ENCODE data around the gene MLC1.

MLC1 gene

DNA sequence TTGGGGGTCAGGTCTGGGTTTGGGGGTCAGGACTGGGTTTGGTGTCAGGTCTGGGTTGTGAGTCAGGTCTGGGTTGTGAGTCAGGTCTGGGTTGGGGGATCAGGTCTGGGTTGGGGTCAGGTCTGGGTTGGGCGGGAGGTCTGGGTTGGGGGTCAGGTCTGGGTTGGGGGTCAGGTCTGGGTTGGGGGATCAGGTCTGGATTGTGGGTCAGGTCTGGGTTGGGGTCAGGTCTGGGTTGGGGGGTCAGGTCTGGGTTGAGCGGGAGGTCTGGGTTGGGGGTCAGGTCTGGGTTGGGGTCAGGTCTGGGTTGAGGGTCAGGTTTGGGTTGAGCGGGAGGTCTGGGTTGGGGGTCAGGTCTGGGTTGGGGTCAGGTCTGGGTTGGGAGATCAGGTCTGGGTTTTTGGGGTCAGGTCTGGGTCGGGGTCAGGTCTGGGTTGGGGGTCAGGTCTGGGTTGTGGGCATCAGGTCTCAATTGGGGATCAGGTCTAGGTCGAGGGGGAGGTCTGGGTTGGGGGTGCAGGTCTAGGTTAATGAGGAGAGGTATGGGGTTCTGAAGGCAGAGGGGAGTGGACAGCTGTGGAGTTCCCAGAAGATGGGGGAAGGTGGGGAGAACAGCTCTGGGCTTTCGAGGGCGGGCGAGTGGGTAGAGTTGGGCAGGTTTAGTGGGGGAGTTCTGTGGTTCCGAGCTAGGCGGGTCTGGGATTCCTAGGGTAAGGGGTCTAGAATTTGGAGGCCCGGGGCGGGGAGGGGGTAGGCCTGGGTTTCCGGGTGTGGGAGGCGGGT is 27.8 kb downstream of the MLC1 start:
- H3K4me3 ChIP-seq (ENCODE audit: low read depth, low read length), result no peak overlapping the region
- no peaks in the 10 kb centered on the region for H3K79me2 ChIP-seq (ENCODE audit: control insufficient read depth, insufficient read depth, low read length, unreplicated experiment)
- H2AFZ ChIP-seq (ENCODE audit: low read length, unreplicated experiment), result no peak overlapping the region
- H3K27me3 ChIP-seq (ENCODE audit: insufficient read depth, low read length), result peaks cover 16% of the 10 kb centered on the region
- H3K36me3 ChIP-seq (ENCODE audit: insufficient read depth, low read length), result no peaks in the 10 kb centered on the region
- peaks cover 5% of the 10 kb centered on the region for H3K4me1 ChIP-seq (ENCODE audit: control insufficient read depth, insufficient read depth, low read length, unreplicated experiment)
- no peak overlapping the region for H3K27ac ChIP-seq (ENCODE audit: low read depth, low read length)

GRCh38 chr22:50056214-50056972 is 28.8 kb downstream of the MLC1 start:
- peaks cover 5% of the 10 kb centered on the region for H3K4me1 ChIP-seq (ENCODE audit: control insufficient read depth, insufficient read depth, low read length, unreplicated experiment)
- no peak overlapping the region for H3K4me3 ChIP-seq (ENCODE audit: low read depth, low read length)
- no peak overlapping the region for H2AFZ ChIP-seq (ENCODE audit: low read length, unreplicated experiment)
- no peak overlapping the region for H3K27ac ChIP-seq (ENCODE audit: low read depth, low read length)
- H3K27me3 ChIP-seq (ENCODE audit: insufficient read depth, low read length), result peaks cover 16% of the 10 kb centered on the region
- H3K79me2 ChIP-seq (ENCODE audit: control insufficient read depth, insufficient read depth, low read length, unreplicated experiment), result no peaks in the 10 kb centered on the region
- H3K36me3 ChIP-seq (ENCODE audit: insufficient read depth, low read length), result no peaks in the 10 kb centered on the region

- H3K27ac ChIP-seq (ENCODE audit: low read depth, low read length), result no peak overlapping the region
- no peaks in the 10 kb centered on the region for H3K36me3 ChIP-seq (ENCODE audit: insufficient read depth, low read length)
- peaks cover 2% of the 10 kb centered on the region for H3K4me1 ChIP-seq (ENCODE audit: control insufficient read depth, insufficient read depth, low read length, unreplicated experiment)
- H3K79me2 ChIP-seq (ENCODE audit: control insufficient read depth, insufficient read depth, low read length, unreplicated experiment), result no peaks in the 10 kb centered on the region
- no peak overlapping the region for H2AFZ ChIP-seq (ENCODE audit: low read length, unreplicated experiment)
- peaks cover 5% of the 10 kb centered on the region for H3K27me3 ChIP-seq (ENCODE audit: insufficient read depth, low read length)
- no peak overlapping the region for H3K4me3 ChIP-seq (ENCODE audit: low read depth, low read length)
Measured at GRCh38 chr22:50053861-50054260, 31.4 kb downstream of the MLC1 start.

DNA sequence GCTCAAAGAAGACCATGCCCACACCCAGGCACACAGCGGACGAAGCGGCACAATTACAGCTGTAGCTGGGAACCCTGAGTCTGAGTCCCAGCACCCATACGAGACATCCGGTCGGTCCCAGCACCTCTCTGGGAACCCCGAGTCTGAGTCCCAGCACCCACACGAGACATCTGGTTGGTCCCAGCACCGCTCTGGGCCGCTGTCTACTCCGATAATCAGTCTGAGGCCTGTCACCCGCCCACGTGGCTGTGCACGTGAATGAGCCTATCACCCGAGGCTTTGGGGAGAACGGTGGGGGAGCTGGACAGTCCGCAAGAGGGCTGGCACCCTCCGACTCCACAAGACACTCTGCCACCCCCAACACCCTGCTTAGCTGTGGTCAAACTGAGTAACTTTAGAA is 33.3 kb downstream of the MLC1 start:
- Histone ChIP-seq H3K79me2 (ENCODE audit: control insufficient read depth, insufficient read depth, low read length, unreplicated experiment) (no peaks in the 10 kb centered on the region), H3K4me3 (ENCODE audit: low read depth, low read length) (no peak overlapping the region), H3K27me3 (ENCODE audit: insufficient read depth, low read length) (no peaks in the 10 kb centered on the region), H3K4me1 (ENCODE audit: control insufficient read depth, insufficient read depth, low read length, unreplicated experiment) (no peaks in the 10 kb centered on the region), H3K27ac (ENCODE audit: low read depth, low read length) (no peak overlapping the region), H3K36me3 (ENCODE audit: insufficient read depth, low read length) (no peaks in the 10 kb centered on the region), H2AFZ (ENCODE audit: low read length, unreplicated experiment) (no peak overlapping the region)

DNA sequence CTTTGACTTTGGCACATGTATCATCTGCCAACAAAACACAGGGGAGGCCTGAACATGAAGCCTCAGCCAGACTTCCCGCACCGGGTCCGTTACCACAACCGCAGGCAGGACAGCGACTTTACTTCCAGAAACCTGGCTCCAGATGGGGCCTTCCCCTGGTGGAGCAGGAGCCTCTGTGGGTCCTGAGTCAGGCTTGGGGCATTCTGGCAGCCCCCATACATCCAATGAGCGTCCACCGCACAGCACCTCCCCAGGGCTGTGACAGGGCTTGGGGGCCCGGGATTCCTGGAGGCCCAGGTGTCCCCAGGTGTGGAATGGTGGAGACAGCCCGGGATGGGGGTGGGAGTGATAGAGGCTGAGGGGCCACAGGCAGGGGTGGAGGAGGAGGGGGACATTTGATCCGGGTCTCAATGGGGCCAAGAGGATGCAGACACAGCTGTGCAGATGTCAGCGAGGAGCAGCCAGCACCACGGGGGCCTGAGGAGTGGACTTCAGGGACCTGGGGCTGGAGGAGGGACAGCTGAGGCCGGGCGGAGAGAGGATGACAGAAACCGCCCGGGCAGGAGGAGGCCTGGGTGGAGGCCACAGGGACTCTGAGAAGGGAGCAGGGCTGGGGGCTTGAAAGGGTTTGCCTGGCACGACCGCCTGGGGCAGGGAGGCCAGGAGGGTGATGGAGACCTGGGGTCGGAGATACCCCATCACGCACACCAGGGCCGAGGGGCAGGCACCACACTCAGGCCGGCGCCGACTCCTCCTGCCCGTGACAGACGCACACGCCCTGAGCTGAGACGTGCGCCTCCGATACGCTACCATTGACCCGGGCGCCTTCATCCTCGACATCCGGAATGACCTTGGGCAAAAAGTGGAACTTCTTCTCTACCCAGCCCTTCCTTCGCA is 35.7 kb downstream of the MLC1 start:
- no peaks in the 10 kb centered on the region for H3K27me3 ChIP-seq (ENCODE audit: insufficient read depth, low read length)
- H3K79me2 ChIP-seq (ENCODE audit: control insufficient read depth, insufficient read depth, low read length, unreplicated experiment), result no peaks in the 10 kb centered on the region
- no peaks in the 10 kb centered on the region for H3K36me3 ChIP-seq (ENCODE audit: insufficient read depth, low read length)
- no peak overlapping the region for H2AFZ ChIP-seq (ENCODE audit: low read length, unreplicated experiment)
- H3K27ac ChIP-seq (ENCODE audit: low read depth, low read length), result no peak overlapping the region
- no peak overlapping the region for H3K4me3 ChIP-seq (ENCODE audit: low read depth, low read length)
- no peaks in the 10 kb centered on the region for H3K4me1 ChIP-seq (ENCODE audit: control insufficient read depth, insufficient read depth, low read length, unreplicated experiment)

DNA sequence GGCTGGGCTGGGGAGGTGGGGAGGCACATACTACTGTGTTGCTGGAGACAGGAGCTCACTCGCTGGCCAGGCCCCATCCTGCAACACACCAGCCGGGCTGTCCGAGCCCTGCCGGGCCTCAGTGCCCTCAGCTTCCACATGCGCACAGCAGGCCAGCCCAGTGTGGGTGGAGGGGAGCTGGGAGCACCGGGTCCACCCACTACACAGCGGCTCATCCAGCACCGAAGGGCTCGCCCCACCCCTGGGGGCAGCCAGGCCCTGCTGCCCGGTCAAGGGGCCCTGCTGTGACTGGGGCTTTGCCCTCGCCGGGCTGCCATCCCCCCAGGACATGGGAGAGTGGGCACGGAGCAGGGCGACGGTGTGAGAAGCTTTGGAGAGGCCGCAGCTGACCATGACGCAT is 36.4 kb downstream of the MLC1 start:
- no peak overlapping the region for H3K27ac ChIP-seq (ENCODE audit: low read depth, low read length)
- H3K4me3 ChIP-seq (ENCODE audit: low read depth, low read length), result no peak overlapping the region
- no peaks in the 10 kb centered on the region for H3K79me2 ChIP-seq (ENCODE audit: control insufficient read depth, insufficient read depth, low read length, unreplicated experiment)
- no peak overlapping the region for H2AFZ ChIP-seq (ENCODE audit: low read length, unreplicated experiment)
- no peaks in the 10 kb centered on the region for H3K4me1 ChIP-seq (ENCODE audit: control insufficient read depth, insufficient read depth, low read length, unreplicated experiment)
- no peaks in the 10 kb centered on the region for H3K36me3 ChIP-seq (ENCODE audit: insufficient read depth, low read length)
- H3K27me3 ChIP-seq (ENCODE audit: insufficient read depth, low read length), result no peaks in the 10 kb centered on the region

DNA sequence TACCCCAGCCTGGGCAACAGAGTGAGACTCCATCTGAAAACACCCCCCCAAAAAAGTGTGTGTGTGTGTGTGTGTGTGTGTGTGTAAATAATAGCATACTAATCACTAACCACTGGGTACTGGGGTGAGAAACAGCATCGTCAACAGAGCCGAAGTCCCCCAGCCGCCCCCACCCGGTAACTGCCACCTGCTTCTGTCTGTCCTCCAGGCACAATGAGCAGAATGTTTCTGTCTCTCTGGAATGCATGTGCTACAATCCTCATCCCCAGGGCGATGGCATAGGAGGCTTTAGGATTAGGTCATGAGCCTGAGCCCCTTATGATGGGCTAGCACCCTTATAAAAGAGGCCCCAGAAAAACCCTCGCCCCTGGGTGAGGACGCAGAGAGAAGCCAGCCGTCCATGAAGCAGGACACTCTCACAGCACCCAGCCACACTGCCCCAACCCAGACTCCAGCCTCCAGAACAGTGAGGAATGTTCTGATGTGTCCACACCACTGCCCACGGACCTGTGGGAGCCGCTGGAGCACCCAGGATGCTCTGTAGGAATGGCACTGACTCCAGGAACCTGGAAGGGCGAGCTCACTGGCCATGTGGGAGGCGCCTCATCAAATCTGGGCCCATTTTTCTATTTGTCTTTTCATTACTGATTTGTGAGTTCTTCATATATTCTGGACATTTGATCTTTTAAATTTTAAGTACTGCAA is 37.0 kb downstream of the MLC1 start:
- H2AFZ ChIP-seq (ENCODE audit: low read length, unreplicated experiment), result no peak overlapping the region
- no peak overlapping the region for H3K4me3 ChIP-seq (ENCODE audit: low read depth, low read length)
- no peaks in the 10 kb centered on the region for H3K27me3 ChIP-seq (ENCODE audit: insufficient read depth, low read length)
- H3K79me2 ChIP-seq (ENCODE audit: control insufficient read depth, insufficient read depth, low read length, unreplicated experiment), result no peaks in the 10 kb centered on the region
- no peaks in the 10 kb centered on the region for H3K4me1 ChIP-seq (ENCODE audit: control insufficient read depth, insufficient read depth, low read length, unreplicated experiment)
- no peaks in the 10 kb centered on the region for H3K36me3 ChIP-seq (ENCODE audit: insufficient read depth, low read length)
- H3K27ac ChIP-seq (ENCODE audit: low read depth, low read length), result no peak overlapping the region

GRCh38 chr22:50047346-50047745 is 37.9 kb downstream of the MLC1 start:
- Histone ChIP-seq H3K79me2 (ENCODE audit: control insufficient read depth, insufficient read depth, low read length, unreplicated experiment) (no peaks in the 10 kb centered on the region), H3K36me3 (ENCODE audit: insufficient read depth, low read length) (no peaks in the 10 kb centered on the region), H3K4me3 (ENCODE audit: low read depth, low read length) (no peak overlapping the region), H3K27me3 (ENCODE audit: insufficient read depth, low read length) (no peaks in the 10 kb centered on the region), H2AFZ (ENCODE audit: low read length, unreplicated experiment) (no peak overlapping the region), H3K4me1 (ENCODE audit: control insufficient read depth, insufficient read depth, low read length, unreplicated experiment) (no peaks in the 10 kb centered on the region), H3K27ac (ENCODE audit: low read depth, low read length) (no peak overlapping the region)

- Histone ChIP-seq H3K27ac (ENCODE audit: low read depth, low read length) (no peak overlapping the region), H3K4me1 (ENCODE audit: control insufficient read depth, insufficient read depth, low read length, unreplicated experiment) (no peaks in the 10 kb centered on the region), H3K4me3 (ENCODE audit: low read depth, low read length) (no peak overlapping the region), H3K79me2 (ENCODE audit: control insufficient read depth, insufficient read depth, low read length, unreplicated experiment) (no peaks in the 10 kb centered on the region), H3K27me3 (ENCODE audit: insufficient read depth, low read length) (no peaks in the 10 kb centered on the region), H2AFZ (ENCODE audit: low read length, unreplicated experiment) (no peak overlapping the region), H3K36me3 (ENCODE audit: insufficient read depth, low read length) (no peaks in the 10 kb centered on the region)
Measured at GRCh38 chr22:50046481-50047245, 38.6 kb downstream of the MLC1 start.
